Measurements from ENCODE around the gene SIM2.

The SIM2 gene

GRCh38 chr21:36686955-36687354, 12.0 kb upstream of the SIM2 start:
- DNase-seq = no peak

GRCh38 chr21:36688324-36688723, 10.6 kb upstream of the SIM2 start:
- DNase-seq = no peak

GRCh38 chr21:36689324-36689723, 9.6 kb upstream of the SIM2 start:
- no peak for DNase-seq

GRCh38 chr21:36690628-36691554, 8.0 kb upstream of the SIM2 start:
- no peak for DNase-seq

- no peak for DNase-seq
Observed at GRCh38 chr21:36691555-36692041, 7.3 kb upstream of the SIM2 start.

GRCh38 chr21:36692114-36692834, 6.6 kb upstream of the SIM2 start:
- no peak for DNase-seq

GRCh38 chr21:36692835-36693488, 6.0 kb upstream of the SIM2 start:
- no peak for DNase-seq

GRCh38 chr21:36693489-36694030, 5.4 kb upstream of the SIM2 start:
- DNase-seq = no peak

- DNase-seq = no peak
Observed at GRCh38 chr21:36694031-36694515, 4.8 kb upstream of the SIM2 start.

GRCh38 chr21:36694593-36695282, 4.2 kb upstream of the SIM2 start:
- no peak for DNase-seq

GRCh38 chr21:36695283-36695634, 3.7 kb upstream of the SIM2 start:
- DNase-seq = no peak

- no peak for DNase-seq
Observed at GRCh38 chr21:36695671-36696389, 3.1 kb upstream of the SIM2 start.

GRCh38 chr21:36696390-36697059, 2.4 kb upstream of the SIM2 start:
- no peak for DNase-seq

GRCh38 chr21:36697060-36697850, 1.7 kb upstream of the SIM2 start:
- DNase-seq = no peak

GRCh38 chr21:36697851-36698384, 997 bp upstream of the SIM2 start:
- no peak for DNase-seq

GRCh38 chr21:36698385-36698980, 432 bp upstream of the SIM2 start:
- no peak for DNase-seq

GRCh38 chr21:36699546-36700294, 805 bp downstream of the SIM2 start:
- no peak for DNase-seq

- no peak for DNase-seq
Observed at GRCh38 chr21:36700295-36700970, 1.5 kb downstream of the SIM2 start.
